BLaER1 treated with 17β-estradiol and CSF1 and Interleukin-3, amounts not matched to agents 10 nM and 100 nM (cell line): ENCODE measurements around the gene TIPARP.

Experiments used
- H3K27ac ChIP-seq, 11 experiments: shearing (Covaris generic); formaldehyde crosslinking; 2 replicates each; pipeline ENCODE4 v1.8.1; 2022
- H3K27me3 ChIP-seq, 11 experiments: shearing (Covaris generic); formaldehyde crosslinking; 2 replicates each; pipeline ENCODE4 v1.8.1; 2022
- H3K36me3 ChIP-seq, 11 experiments: shearing (Covaris generic); formaldehyde crosslinking; 2 replicates each; pipeline ENCODE4 v1.8.1; 2022
- H3K4me1 ChIP-seq, 10 experiments: shearing (Covaris generic); formaldehyde crosslinking; 2 replicates each; pipeline ENCODE4 v1.8.1; 2022
- H3K4me2 ChIP-seq, 11 experiments: shearing (Covaris generic); formaldehyde crosslinking; 2 replicates each; pipeline ENCODE4 v1.8.1; 2022
- H3K4me3 ChIP-seq, 10 experiments: shearing (Covaris generic); formaldehyde crosslinking; 2 replicates each; pipeline ENCODE4 v1.8.1; 2022
- H3K9ac ChIP-seq, 11 experiments: shearing (Covaris generic); formaldehyde crosslinking; 2 replicates each; pipeline ENCODE4 v1.8.1; 2022
- H3K9me3 ChIP-seq, 11 experiments: shearing (Covaris generic); formaldehyde crosslinking; replicated peaks in 1 of 11; 2 replicates each; pipeline ENCODE4 v1.8.1; 2022
- H4K20me1 ChIP-seq, 11 experiments: shearing (Covaris generic); formaldehyde crosslinking; 2 replicates each; pipeline ENCODE4 v1.8.1; 2022
- Cebpa-rat ChIP-seq, 11 experiments: shearing (Covaris generic); IDR thresholded peaks; 2 replicates each; pipeline ENCODE4 v1.8.1; 2022

Gene TIPARP

GRCh38 chr3:156657862-156658731, 16.3 kb upstream of the TIPARP start:
- TF ChIP-seq Cebpa-rat (IDR thresholded peaks at IDR 0.05) = no peak
- no peaks in the 10 kb centered on the region for H3K27me3 ChIP-seq

GRCh38 chr3:156658732-156659090, 15.7 kb upstream of the TIPARP start:
- TF ChIP-seq Cebpa-rat (IDR thresholded peaks at IDR 0.05) = no peak
- H3K9me3 ChIP-seq = no peaks in the 10 kb centered on the region
- H3K4me1 ChIP-seq = peaks cover 0 to 34% (median 15%) of the 10 kb centered on the region in 10 experiments; a peak in 18 of 20 replicates
- no peak overlapping the region for H3K9ac ChIP-seq
- no peaks in the 10 kb centered on the region for H4K20me1 ChIP-seq
- no peaks in the 10 kb centered on the region for H3K36me3 ChIP-seq
- H3K4me2 ChIP-seq = no peak overlapping the region
- H3K27ac ChIP-seq = no peak overlapping the region
- no peaks in the 10 kb centered on the region for H3K27me3 ChIP-seq
- no peak overlapping the region for H3K4me3 ChIP-seq

More at GRCh38 chr3:156657862-156658731, 16.3 kb upstream of the TIPARP start:
- H4K20me1 ChIP-seq = no peaks in the 10 kb centered on the region
- H3K27ac ChIP-seq = no peak overlapping the region
- no peaks in the 10 kb centered on the region for H3K9me3 ChIP-seq
- H3K9ac ChIP-seq = no peak overlapping the region
- no peak overlapping the region for H3K4me3 ChIP-seq
- no peaks in the 10 kb centered on the region for H3K36me3 ChIP-seq
- peaks cover 0 to 27% (median 13%) of the 10 kb centered on the region in 10 experiments; a peak in 15 of 20 replicates for H3K4me1 ChIP-seq
- H3K4me2 ChIP-seq = no peak overlapping the region

- Histone ChIP-seq H3K4me3 (no peak overlapping the region), H4K20me1 (no peaks in the 10 kb centered on the region), H3K27ac (no peak overlapping the region), H3K27me3 (no peaks in the 10 kb centered on the region), H3K4me1 (peaks cover 4 to 34% (median 21%) of the 10 kb centered on the region in 10 experiments), H3K36me3 (no peaks in the 10 kb centered on the region), H3K9me3 (no peaks in the 10 kb centered on the region), H3K4me2 (no peak overlapping the region), H3K9ac (no peak overlapping the region)
- no peak for TF ChIP-seq Cebpa-rat (IDR thresholded peaks at IDR 0.05)
Observed at GRCh38 chr3:156659260-156659659, 15.1 kb upstream of the TIPARP start.

DNA sequence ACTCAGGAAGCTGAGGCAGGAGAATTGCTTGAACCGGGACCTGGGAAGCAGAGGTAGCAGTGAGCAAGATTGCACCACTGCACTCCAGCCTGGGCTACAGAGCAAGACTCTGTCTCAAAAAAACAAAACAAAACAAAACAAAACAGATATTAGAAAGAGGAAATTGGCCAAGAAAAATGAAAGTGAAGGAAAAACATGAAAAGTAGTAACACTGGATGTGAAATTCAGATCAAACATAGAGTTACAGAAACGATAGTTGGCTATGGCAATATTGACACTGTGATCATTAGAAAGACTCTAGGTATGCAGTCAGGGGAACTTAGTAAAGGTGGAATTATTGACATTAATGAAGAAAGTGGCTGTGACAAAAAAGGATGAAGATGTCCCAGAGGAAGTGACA, 13.2 kb upstream of the TIPARP start:
- Histone ChIP-seq H3K27me3 (no peaks in the 10 kb centered on the region), H3K4me3 (no peak overlapping the region), H3K36me3 (no peaks in the 10 kb centered on the region), H4K20me1 (no peaks in the 10 kb centered on the region), H3K9me3 (no peaks in the 10 kb centered on the region), H3K27ac (peak overlapping the region in 6 of 11 experiments; percentile 4 to 72 (median 52); a peak in 10 of 22 replicates), H3K9ac (peak overlapping the region in 1 of 11 experiments; percentile 45; a peak in 4 of 22 replicates), H3K4me1 (peaks cover 18 to 49% (median 35%) of the 10 kb centered on the region in 10 experiments), H3K4me2 (peak overlapping the region in 8 of 11 experiments; percentile 3 to 74 (median 62); a peak in 13 of 22 replicates)
- no peak for TF ChIP-seq Cebpa-rat (IDR thresholded peaks at IDR 0.05)

DNA sequence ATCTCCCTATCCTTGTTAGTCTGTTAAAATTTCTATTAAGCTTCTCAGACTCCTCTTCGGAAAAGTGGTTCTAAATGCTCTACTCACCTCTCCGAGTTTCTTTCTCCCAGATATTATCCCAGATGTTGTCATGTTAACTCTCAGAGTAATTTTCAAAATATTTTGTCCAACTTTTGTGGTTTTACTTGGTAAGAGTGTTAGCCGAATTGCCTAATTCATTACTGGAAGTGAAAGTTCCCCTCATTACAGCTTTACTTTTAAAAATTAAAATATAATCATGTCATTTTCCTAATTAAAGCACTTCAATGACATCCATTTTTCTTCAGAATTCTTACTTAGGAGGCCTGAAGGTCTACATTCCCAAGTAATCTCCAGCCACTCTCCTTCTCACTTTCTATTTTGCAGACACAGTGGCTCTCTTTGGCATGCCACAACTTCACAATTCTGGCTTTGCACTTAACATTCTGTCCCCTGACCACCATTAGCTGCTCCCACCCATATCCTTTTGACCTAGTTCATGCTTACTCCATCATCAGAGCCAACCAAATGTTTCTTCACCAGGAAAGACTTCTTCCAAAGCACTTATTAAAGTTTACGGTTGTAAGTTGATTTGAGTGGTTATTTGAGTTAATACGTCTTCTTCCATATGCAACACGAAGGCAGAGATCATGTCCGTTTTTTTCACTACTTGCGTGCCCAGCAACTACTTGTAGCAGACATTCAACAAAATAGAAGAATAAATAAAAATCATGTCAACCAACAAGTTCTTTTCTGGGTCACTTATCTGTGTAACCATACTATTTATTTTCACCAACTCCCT, 10.2 kb upstream of the TIPARP start:
- no peaks in the 10 kb centered on the region for H3K9me3 ChIP-seq
- peaks cover 18 to 60% (median 35%) of the 10 kb centered on the region in 10 experiments for H3K4me1 ChIP-seq
- H3K27ac ChIP-seq = peak overlapping the region in 5 of 11 experiments; percentile 30 to 71 (median 54); a peak in 8 of 22 replicates
- no peaks in the 10 kb centered on the region for H3K27me3 ChIP-seq
- peak overlapping the region in 2 of 11 experiments; percentile 29 to 36; a peak in 2 of 22 replicates for H3K9ac ChIP-seq
- no peak for TF ChIP-seq Cebpa-rat (IDR thresholded peaks at IDR 0.05)
- no peaks in the 10 kb centered on the region for H3K36me3 ChIP-seq
- peak overlapping the region; percentile 31 to 78 (median 53); a peak in 21 of 22 replicates for H3K4me2 ChIP-seq
- H4K20me1 ChIP-seq = no peaks in the 10 kb centered on the region
- no peak overlapping the region for H3K4me3 ChIP-seq

DNA sequence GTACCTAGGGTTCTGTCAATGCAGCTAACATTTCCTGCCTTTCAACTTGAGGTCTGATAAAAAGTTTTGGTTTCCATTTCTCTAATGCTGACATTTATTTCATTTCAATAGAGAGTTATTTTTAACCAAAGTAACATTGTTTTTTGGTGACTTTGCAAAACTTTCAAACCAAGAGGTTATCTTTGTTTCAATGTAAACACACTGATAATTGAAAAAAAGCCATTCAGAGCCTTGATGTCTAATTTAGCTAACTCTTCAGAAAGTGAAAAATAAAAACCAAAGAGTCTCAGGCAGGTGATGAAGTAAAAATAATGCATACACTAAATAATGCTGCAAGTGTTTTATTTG, 9.6 kb upstream of the TIPARP start:
- H3K9me3 ChIP-seq = no peaks in the 10 kb centered on the region
- peaks cover 18 to 62% (median 35%) of the 10 kb centered on the region in 10 experiments for H3K4me1 ChIP-seq
- H4K20me1 ChIP-seq = no peaks in the 10 kb centered on the region
- H3K9ac ChIP-seq = 0 out of 22 replicates have a peak overlapping the region, but pooled peaks of 1 of the 11 experiments have one; percentile 36
- H3K27me3 ChIP-seq = no peaks in the 10 kb centered on the region
- H3K36me3 ChIP-seq = no peaks in the 10 kb centered on the region
- H3K27ac ChIP-seq = peak overlapping the region in 5 of 11 experiments; percentile 30 to 71 (median 54); a peak in 8 of 22 replicates
- no peak overlapping the region for H3K4me3 ChIP-seq
- TF ChIP-seq Cebpa-rat (IDR thresholded peaks at IDR 0.05) = no peak
- peak overlapping the region; percentile 31 to 78 (median 53); a peak in 21 of 22 replicates for H3K4me2 ChIP-seq

GRCh38 chr3:156665291-156665690, 9.1 kb upstream of the TIPARP start:
- peak overlapping the region in 4 of 11 experiments; percentile 30 to 71 (median 61); a peak in 7 of 22 replicates for H3K27ac ChIP-seq
- H3K4me3 ChIP-seq = no peak overlapping the region
- no peaks in the 10 kb centered on the region for H3K36me3 ChIP-seq
- no peaks in the 10 kb centered on the region for H3K27me3 ChIP-seq
- H4K20me1 ChIP-seq = no peaks in the 10 kb centered on the region
- H3K4me1 ChIP-seq = peaks cover 18 to 67% (median 35%) of the 10 kb centered on the region in 10 experiments
- TF ChIP-seq Cebpa-rat (IDR thresholded peaks at IDR 0.05) = no peak
- peak overlapping the region; percentile 31 to 78 (median 53); a peak in 18 of 22 replicates for H3K4me2 ChIP-seq
- H3K9me3 ChIP-seq = no peaks in the 10 kb centered on the region
- H3K9ac ChIP-seq = no peak overlapping the region

GRCh38 chr3:156666073-156666472, 8.3 kb upstream of the TIPARP start:
- Histone ChIP-seq H3K4me1 (peaks cover 18 to 63% (median 31%) of the 10 kb centered on the region in 10 experiments), H3K36me3 (no peaks in the 10 kb centered on the region), H4K20me1 (no peaks in the 10 kb centered on the region), H3K4me3 (no peak overlapping the region), H3K27me3 (no peaks in the 10 kb centered on the region), H3K9ac (no peak overlapping the region), H3K9me3 (no peaks in the 10 kb centered on the region), H3K27ac (peak overlapping the region in 1 of 11 experiments; percentile 71; a peak in 2 of 22 replicates), H3K4me2 (peak overlapping the region in 3 of 11 experiments; percentile 65 to 78 (median 69); a peak in 5 of 22 replicates)
- TF ChIP-seq Cebpa-rat (IDR thresholded peaks at IDR 0.05) = no peak
